IPS-18c (cell line): Measurements from ENCODE around the gene PNPLA4.

Experiments used
- H3K4me3 ChIP-seq: 2 replicates; pipeline ENCODE4 v1.7.0; 2013; ENCODE audit warnings: low read depth, mild to moderate bottlenecking, low read length, moderate library complexity; ENCODE audit not compliant: insufficient read depth
- H3K9me3 ChIP-seq: one replicate; pipeline ENCODE4 v1.6.1; 2013; ENCODE audit warnings: mild to moderate bottlenecking, low read length, moderate library complexity; ENCODE audit not compliant: control insufficient read depth, insufficient read depth

Gene PNPLA4

GRCh38 chrX:7891928-7892327 lies 35.3 kb downstream of the PNPLA4 start:
- Histone ChIP-seq H3K4me3 (no peak overlapping the region), H3K9me3 (peaks cover 2% of the 10 kb centered on the region)

GRCh38 chrX:7889680-7890079 lies 37.5 kb downstream of the PNPLA4 start:
- Histone ChIP-seq H3K9me3 (peaks cover 4% of the 10 kb centered on the region), H3K4me3 (no peak overlapping the region)

- Histone ChIP-seq H3K9me3 (peaks cover 4% of the 10 kb centered on the region), H3K4me3 (no peak overlapping the region)
Measured at GRCh38 chrX:7889135-7889534, 38.1 kb downstream of the PNPLA4 start.

GRCh38 chrX:7876957-7877356 lies 50.3 kb downstream of the PNPLA4 start:
- peaks cover 7% of the 10 kb centered on the region for H3K9me3 ChIP-seq
- H3K4me3 ChIP-seq, result no peak overlapping the region

GRCh38 chrX:7872042-7872441 lies 55.2 kb downstream of the PNPLA4 start:
- Histone ChIP-seq H3K9me3 (peaks cover 2% of the 10 kb centered on the region), H3K4me3 (no peak overlapping the region)

GRCh38 chrX:7852166-7852565 lies 75.0 kb downstream of the PNPLA4 start:
- no peak overlapping the region for H3K4me3 ChIP-seq
- H3K9me3 ChIP-seq, result no peaks in the 10 kb centered on the region
